HG03558 (cell line): ENCODE results near the gene PSPN.
"Not testable (repeated sequence)": the region's sequence is repeated elsewhere in the genome, so short reads cannot be mapped to it uniquely, and the experiment has no call there.

ENCODE experiments used
- ATAC-seq: cut with Tn5 transposase; IDR thresholded peaks from one replicate; pipeline ENCODE4 v1.9.1; 2021; ENCODE audit warnings: moderate number of reproducible peaks; ENCODE audit not compliant: unreplicated experiment; ENCODE audit errors: extremely low read depth

The PSPN gene

GRCh38 chr19:6374161-6374709 is 1.5 kb downstream of the PSPN start:
- no peak for ATAC-seq

- no peak for ATAC-seq
These were observed 2.0 kb downstream of the PSPN start for GRCh38 chr19:6373813-6374108.

GRCh38 chr19:6373096-6373812 is 2.5 kb downstream of the PSPN start:
- peak; percentile 24 for ATAC-seq

- ATAC-seq = peak; percentile 67
These were observed 3.1 kb downstream of the PSPN start, which contains the start of gene ALKBH7 for GRCh38 chr19:6372594-6373095. Gene ALKBH7, plus strand, starts transcription at chr19:6372794. Its CDS starts 27 bp downstream, at chr19:6372821.

GRCh38 chr19:6364353-6364752 is 11.4 kb downstream of the PSPN start:
- no peak for ATAC-seq

GRCh38 chr19:6362351-6362801 is 13.4 kb downstream of the PSPN start:
- no peak for ATAC-seq

- no peak for ATAC-seq
These were observed 13.7 kb downstream of the PSPN start for GRCh38 chr19:6362027-6362350.

GRCh38 chr19:6360857-6361216 is 14.9 kb downstream of the PSPN start:
- ATAC-seq = not testable (repeated sequence)

- ATAC-seq = not testable (repeated sequence)
These were observed 15.3 kb downstream of the PSPN start for GRCh38 chr19:6360445-6360844.

- ATAC-seq = no peak
These were observed 16.0 kb downstream of the PSPN start for GRCh38 chr19:6359568-6360341.

- ATAC-seq = no peak
These were observed 17.7 kb downstream of the PSPN start for GRCh38 chr19:6358003-6358402.

- ATAC-seq = no peak
These were observed 18.6 kb downstream of the PSPN start for GRCh38 chr19:6357174-6357573.

- ATAC-seq = not testable (repeated sequence)
These were observed 20.3 kb downstream of the PSPN start for GRCh38 chr19:6355321-6356040.

GRCh38 chr19:6354098-6354674 is 21.5 kb downstream of the PSPN start:
- ATAC-seq = no peak

- ATAC-seq = no peak
These were observed 23.2 kb downstream of the PSPN start for GRCh38 chr19:6352381-6353165.

- no peak for ATAC-seq
These were observed 25.0 kb downstream of the PSPN start for GRCh38 chr19:6350688-6351087.

- not testable (repeated sequence) for ATAC-seq
These were observed 26.5 kb downstream of the PSPN start for GRCh38 chr19:6349271-6349670.

GRCh38 chr19:6343462-6343861 is 32.3 kb downstream of the PSPN start:
- ATAC-seq = no peak

- no peak for ATAC-seq
These were observed 35.1 kb downstream of the PSPN start for GRCh38 chr19:6340493-6341201.
